Activated T-cell treated with anti-CD3 and anti-CD28 coated beads for 1 hour (primary cell): ENCODE data around the gene EML1.
"Not testable (repeated sequence)": the region's sequence is repeated elsewhere in the genome, so short reads cannot be mapped to it uniquely, and the experiment has no call there.

Source experiments
- DNase-seq: peaks from one replicate; pipeline ENCODE4 v3.0.0-alpha.2; 2020; ENCODE audit warnings: low read depth

EML1 gene

DNA sequence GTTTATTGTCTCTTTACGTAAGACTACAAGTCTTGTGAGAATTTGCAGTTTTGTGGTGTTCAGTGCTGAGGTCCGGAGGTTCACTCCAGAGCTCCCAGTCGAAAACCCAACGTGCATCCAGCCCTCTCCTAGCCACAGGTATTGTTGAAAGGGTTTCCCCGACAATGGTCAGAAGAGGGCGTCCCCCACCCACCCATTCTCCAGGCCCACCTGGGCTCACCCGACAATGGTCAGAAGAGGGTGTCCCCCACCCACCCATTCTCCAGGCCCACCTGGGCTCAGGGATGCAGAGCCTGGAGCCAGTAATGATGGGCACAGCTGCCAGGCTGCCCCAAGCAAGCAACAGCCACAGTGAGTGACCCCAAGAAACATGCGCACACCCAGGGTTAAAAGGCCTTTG lies 145.2 kb downstream of the EML1 start:
- no peak for DNase-seq

DNA sequence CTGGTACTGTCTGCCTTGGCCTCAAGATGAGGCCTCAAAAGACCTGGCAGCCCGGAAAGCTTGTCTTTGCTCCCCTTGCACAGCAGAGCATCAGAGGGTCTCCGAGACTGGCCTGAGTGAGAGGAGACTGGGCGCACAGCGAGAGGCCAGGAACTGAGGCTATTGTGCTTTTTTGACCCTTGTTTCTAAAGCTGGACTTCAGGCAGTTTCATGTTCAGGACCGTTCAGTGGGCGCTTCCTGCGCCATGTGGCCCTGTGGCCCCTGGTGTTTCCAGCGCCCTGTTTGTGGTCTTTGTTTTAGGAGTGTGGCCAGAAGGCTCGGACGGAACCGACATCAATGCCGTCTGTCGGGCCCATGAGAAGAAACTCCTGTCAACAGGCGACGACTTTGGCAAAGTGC lies 145.7 kb downstream of the EML1 start:
- DNase-seq, result no peak

DNA sequence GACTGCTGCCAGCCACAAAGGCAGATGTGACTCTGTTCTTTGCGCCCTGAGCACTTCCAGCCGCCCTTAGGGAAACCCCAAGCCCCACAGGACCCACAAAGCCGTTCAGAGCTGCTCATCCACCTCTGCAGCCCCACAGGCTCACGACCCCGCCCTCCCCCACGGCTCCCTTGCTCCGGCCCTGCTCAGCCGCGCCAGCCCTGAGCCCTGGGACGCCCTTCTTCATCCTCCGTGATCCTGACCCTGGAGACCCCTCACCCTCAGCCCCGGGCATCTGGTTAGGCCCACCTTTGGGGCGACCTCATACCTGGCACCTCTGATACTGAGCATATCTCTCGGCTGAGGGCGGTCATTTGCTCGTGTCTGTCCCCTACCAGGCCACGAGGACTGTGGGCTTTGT lies 146.2 kb downstream of the EML1 start:
- DNase-seq, result no peak

DNA sequence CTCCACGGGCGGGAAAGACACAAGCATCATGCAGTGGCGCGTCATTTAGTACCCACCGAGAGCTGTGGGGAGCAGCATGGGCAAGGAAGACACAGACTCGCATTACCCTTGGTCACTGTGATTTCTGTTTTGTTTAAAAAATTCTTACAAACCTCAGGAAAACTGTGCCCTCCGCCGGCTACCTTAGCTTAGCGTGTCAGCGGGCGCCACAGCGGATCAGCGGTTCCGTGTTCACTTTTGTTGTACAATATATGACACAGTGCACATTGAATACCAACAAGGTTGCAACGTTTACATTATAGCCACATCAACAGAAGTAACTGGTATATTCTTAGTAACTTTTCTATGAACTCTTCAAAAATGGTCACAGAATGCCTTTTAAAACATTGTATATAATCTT lies 146.9 kb downstream of the EML1 start:
- no peak for DNase-seq

DNA sequence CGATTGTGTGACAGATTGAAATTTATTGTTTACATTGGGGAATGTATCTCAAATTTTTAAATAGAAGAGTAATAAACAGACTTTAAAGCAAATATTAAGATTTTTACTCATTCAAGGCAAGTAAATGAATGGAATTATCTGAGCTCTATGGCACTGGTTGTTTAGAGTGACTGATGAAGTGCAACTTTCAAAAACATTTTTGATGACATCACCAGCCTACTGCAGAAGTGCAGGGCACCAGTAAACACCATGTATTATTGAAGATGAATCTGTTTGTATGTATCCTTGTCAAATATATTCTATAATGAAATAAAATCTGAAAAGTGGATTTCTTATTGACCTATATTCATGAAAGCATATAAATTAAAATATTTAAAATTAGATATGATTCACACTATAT lies 148.0 kb downstream of the EML1 start:
- no peak for DNase-seq

DNA sequence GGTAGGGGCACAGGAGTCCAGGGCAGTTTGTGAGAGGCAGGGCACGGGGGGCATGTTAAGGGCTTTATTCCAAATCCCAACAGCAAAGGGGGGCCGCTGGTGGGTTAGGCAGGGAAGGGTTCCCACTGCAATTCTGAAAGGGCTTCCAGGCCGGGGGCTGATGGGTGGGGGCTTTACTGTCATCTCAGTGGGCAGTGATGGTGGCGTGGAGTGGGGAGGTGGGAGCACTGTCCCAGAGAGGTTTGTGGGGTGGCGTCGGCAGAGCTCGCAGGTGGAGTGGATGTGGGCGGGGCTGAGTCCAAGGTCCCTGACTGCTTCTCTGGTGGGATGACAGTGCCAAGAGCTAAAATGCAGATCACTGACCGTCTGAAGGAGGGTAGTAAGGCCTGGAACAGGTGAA lies 150.4 kb downstream of the EML1 start:
- DNase-seq, result no peak

DNA sequence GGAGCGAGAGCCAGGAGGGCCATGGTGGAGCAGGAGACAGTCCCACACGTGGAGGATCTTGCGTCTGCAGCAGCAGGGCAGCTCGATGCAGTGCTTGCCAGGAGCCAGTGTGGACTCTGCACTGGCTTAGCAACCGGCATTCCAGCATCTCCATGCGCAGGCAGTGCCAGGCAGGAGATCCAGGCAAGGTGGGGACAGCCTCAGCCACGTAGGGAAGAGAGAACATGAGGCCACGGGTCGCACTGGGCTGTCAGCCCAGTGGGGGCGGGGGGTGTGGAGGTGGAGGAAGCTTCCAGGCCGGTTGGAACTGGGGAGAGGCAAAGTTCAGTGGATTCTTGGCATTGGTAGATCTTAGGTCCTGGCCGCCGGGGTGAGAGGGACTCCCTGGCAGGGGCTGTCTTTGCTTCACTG lies 151.0 kb downstream of the EML1 start:
- no peak for DNase-seq

DNA sequence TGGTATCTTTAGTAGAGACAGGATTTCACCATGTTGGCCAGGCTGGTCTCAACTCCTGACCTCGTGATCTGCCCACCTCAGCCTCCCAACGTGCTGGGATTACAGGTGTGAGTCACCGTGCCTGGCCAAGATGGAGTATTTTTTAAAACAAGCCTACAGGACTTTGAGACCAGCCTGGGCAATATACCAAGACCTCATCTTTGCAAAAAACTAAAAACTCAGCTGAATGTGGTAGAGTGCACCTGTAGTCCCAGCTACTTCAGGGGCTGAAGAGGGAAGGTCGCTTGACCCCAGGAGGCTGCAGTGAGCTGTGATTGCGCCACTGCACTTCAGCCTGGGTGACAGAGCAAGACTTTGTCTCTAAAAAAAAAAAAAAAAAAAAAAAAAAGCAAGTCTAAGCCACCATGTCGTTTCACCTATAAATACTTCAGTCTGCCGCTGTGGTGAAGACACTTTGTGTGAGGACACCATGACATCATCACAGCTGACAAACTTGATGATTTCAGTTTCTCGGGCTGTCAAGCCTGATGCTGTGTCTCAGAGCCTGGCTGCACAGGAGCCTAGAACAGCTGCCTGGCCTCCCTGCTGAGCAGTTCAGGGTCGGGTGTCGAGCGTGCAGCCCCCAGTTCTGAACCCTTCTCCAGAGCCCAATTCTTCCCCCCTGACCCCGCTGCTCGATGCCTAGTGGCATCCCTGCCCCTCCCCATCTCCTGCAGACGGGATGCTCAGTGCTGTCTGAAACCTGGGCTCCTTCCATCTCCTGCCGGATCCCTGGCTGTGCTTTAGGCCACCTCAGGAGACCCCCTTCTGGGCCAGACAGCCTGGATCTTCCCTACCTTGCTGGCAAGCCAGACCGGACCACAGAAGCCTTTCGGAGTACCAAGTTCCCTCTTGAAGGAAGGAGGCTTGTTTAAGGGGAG lies 152.8 kb downstream of the EML1 start:
- no peak for DNase-seq

DNA sequence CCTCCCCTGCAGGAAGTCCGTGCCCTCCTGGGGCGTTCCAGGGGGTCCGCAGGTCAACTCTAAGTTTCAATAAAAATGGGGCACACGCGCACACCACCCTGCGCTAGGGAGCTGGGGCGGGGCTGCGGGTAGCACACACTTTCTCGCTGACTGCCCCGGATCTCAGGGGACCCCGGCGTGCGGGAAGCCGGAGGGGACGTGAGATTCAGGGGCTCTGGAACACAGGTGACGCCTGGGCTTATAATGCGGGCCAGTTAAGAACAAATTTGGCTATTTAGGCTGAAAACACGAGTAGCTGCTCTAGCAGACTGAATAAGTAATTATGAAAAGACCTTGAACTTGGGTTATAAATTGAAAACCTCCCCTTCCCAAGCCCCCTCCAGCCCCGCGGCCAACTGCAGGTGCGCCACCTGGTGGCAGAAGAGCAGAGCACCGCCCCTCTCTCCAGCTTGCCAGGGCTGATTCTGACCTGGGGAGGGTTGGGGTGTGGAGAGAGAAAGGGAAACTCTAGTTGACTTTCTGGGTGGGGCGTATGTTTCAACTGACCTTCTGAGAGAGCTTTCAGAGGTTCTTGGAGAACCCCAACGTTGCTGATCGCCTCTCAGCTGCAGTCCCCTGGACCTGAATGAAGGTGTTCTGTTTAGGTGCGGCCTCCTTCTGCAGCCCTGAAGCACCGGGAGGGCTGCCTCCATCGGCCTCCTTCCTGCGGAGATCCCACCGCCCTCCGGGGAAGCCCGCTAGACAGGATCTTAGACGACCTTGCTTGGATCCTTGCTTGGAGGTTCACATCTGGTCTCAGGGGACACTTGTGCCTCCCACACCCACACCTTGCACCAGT lies 153.7 kb downstream of the EML1 start:
- peak; percentile 58 for DNase-seq

DNA sequence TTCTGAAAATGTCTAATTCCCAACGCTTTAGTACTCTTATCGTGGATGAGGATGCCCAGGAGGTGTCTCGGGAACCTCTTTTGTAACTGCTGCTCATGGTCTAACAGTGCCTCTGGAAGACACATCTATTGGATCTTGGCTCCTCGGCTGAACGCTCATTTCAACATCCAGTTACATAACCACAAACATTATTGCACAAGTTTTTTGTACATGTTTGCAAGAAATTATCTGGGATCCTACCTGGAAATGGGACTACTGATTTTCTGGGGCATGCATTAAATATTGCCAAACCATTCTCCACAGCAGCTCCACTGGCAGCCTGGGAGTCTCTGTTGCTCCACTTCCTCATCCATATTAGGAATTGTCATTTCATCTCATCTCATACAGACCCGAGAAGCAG lies 154.5 kb downstream of the EML1 start:
- DNase-seq, result no peak

DNA sequence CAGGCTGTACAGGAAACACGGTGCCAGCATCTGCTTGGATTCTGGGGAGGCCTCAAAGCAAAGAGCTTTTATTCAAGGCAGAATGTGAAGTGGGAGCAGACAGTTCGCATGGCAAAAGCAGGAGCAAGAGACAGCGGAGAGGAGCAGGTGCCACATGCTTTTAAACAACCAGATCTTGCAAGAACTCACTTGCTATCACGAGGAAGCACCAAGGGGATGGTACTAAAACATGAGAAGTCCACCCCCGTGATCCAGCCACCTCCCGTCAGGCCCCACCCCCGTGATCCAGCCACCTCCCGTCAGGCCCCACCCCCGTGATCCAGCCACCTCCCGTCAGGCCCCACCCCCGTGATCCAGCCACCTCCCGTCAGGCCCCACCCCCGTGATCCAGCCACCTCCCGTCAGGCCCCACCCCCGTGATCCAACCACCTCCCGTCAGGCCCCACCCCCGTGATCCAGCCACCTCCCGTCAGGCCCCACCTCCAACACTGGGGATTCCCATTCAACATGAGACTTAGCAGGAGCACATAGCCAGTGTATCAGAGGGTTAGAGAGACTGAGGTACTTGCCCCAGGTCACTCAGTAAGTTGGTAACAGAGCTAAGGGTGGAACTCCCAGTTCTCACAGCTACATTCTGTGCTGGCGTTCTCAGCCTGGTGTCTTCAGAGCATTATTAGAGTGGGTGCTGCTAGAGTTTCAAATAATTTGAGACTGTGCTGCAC lies 156.0 kb downstream of the EML1 start:
- not testable (repeated sequence) for DNase-seq

DNA sequence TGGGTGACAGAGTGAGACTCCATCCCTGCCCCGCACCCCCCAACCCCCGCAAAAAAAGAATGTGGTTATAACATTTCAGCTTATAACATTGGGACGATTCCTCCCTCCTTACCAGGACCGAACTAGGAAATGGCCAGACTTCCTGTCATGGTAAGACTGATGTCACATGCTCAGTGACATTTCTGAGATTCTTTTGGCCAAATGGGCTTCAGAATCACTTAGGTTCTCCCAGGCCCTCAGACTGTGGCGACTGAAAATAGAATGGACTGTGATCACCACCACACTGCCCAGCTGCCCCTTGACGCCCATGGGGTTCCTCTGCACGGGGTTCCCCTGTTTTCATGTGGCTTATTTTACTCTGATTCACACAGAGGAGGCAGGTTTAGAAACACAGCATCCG lies 157.0 kb downstream of the EML1 start:
- no peak for DNase-seq

DNA sequence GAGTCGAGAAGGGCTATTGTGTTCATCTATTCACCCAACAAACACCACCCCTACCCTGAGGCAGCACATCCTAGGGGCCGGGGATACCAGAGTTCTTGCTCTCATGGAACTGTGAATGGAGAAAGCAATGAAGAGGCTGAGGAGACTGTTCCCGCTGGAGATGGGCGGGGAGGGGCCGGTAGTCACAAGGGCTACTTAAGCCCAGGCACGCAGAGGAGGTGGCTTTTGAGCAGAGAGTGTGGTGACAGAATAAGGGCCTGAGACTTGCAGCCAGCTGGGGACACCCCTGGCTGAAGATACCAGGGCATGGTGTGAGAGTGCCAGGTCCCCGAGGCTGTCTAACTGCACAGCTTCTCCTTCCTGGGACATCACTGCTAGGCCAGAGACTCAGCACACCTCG lies 157.9 kb downstream of the EML1 start:
- no peak for DNase-seq

DNA sequence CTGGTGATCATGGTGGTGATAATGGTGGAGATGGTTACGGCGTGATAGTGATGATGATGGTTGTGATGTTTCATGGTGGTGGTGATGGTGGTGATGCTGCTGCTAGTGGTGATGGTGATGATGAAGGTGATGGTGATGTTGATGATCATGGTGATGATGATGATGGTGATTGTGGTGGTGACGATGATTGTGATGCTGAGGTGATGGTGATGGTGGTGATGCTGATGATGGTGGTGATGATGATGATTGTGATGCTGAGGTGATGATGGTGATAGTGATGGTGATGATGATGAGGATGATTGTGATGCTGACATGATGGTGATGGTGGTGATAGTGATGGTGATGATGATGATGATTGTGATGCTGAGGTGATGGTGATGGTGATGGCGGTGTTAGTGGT lies 158.8 kb downstream of the EML1 start:
- DNase-seq, result no peak

DNA sequence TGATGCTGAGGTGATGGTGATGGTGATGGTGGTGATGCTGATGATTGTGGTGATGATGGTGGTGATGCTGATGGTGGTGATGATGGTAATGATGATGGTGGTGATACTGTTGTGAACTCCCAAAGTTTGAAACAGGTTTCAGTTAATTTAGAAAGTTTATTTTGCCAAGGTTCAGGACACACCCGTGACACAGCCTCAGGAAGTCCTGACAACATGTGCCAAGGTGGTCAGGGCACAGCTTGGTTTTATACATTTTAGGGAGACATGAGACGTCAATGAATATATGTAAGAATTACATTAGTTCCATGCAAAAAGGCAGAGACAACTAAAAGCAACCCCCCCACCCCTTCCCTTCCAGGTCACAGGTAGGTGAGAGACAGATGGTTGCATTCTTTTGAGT lies 159.2 kb downstream of the EML1 start:
- no peak for DNase-seq

DNA sequence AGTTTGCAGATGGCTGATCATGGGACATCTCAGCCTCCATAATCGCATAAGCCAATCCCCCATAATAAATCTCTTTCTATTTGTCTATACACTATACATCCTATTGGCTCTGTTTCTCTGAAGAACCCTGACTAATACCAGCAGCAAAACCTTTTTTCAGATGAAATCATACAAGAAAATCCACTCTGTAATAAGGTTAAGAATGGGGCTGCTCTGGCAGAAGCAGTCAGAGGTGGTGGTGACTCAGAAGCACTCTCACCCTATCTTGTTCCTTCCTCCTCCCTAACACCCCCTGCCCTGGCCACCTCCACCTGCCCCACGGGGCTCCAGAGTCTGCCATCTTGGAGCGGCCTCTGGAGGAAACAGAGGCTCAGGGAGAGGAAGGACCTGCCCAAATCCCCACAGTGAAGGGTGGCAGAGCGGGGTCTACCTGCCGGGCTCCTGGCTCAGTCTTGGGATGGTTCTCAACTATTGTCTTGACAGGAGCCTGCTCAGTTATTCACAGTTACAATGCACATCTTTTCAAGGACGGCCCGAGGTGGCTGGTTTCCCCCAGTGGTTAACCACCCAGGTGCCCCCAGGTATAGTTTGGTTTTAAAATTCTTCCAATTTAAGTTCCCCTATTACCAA lies 162.7 kb downstream of the EML1 start:
- no peak for DNase-seq

DNA sequence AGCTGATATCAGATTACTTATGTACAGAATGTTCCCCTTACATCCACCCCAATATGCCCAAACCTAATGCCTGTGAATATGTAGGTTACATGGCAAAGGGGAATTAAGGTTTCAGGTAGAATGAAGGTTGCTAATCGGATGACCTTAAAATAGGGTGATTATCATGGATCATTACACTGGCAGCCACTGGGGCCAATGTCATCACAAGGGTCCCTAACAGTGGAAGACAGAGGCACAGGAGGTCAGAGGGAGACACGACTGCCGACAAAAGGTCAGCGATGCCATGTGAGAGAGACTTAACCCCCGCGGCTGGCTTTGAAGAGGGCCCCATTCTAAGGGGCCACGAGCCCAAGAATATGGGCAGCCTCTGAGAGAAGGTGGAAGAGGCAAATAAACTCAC lies 165.2 kb downstream of the EML1 start:
- no peak for DNase-seq

DNA sequence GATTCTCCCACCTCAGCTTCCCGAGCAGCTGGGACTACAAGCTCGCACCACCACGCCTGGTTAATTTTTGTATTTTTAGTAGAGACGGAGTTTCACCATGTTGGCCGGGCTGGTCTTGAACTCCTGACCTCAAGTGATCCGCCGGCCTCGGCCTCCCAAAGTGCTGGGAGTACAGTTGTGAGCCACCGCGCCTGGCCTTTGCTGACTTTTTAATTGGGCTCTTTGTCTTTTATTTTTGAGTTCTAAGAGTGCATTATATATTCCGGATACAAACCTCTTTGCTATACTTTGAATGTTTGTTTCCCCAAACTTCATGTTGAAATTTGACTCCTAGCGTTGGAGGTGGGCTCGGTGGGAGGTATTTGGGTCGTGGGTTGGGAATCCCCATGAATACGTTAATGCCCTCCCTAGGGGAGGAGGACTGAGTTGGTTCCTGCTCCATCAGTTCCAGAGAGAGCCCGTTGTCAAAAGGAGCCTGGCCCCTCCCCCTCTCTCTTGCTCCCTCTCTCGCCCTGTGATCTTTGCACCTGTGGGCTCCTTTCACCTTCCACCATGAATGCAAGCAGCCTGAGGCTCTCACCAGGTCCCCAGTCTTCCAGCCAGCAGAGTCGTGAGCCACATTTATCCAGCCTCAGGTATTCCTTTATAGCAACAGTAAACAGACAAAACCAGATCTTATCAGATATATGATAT lies 168.8 kb downstream of the EML1 start:
- DNase-seq, result no peak

DNA sequence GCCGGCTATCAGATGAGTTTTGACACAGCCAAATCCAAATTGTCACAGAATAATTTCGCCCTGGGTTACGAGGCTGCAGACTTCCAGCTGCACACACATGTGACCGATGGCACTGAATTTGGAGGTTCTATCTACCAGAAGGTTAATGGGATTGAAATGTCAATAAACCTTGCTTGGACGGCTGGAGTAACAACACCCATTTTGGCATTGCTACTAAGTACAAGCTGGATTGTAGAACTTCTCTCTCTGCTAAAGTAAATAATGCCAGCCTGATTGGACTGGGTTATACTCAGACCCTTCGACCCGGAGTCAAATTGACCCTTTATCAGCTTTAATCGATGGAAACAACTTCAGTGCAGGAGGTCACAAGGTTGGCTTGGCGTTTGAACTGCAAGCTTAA lies 171.8 kb downstream of the EML1 start:
- DNase-seq, result no peak

DNA sequence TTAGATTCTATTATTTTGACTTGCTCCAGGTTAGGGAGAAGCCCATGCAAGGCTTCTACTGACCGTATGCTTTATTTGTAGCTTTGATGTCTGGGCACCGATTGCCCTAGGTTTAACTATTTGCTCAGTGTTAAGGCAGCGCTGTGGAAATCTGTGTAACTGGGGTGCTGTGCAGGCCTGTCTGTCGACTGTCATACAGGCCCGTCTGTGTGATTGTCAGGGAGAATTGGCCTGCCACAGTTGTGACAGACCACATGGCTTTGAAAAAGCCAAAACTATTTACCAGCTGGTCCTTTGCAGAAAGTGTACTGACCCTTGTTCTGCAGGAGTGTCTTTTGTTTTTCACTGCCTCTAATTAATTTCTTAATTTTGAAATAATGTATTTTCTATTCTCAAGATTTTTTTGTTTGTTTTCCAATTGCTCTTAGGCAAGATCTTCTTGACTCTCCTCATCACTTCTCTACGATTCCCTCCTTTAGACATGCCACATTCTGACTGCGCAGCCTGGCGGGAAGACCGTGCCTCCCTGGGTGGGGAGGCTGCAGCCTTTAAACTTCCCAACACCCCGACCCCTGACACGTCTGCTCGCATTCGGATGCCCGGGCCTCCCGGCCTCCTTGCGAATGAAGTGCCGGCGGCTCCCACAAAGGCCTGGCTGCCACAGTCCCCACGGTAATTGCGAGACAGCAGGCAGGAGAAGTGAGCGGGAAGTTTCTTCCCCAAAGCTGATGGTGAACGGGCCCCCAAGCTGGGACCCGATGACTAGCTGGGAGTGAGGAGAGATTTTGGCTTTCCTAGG lies 173.0 kb downstream of the EML1 start:
- DNase-seq, result no peak

DNA sequence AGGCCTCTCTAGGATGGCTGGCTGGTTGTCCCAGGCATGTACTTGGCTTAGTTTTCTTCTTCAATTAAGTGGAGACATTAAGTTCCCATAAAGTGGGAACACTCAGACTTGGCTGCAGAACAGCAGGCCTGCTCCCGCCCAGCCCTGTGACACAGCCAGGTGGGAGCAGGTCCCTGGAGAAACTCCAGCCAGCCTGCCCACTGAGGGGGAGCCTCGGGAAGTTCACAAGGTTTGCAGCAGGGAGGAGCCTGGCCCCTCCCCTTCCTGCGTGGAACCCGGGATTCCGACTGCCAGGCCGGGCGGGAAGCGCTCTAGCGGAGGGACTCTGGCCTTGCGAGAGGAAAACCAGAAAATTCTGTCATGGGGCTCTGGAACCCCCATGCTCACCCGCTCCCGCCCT lies 173.7 kb downstream of the EML1 start:
- no peak for DNase-seq
